ENCODE data around the gene KRT36.

KRT36 gene

DNA sequence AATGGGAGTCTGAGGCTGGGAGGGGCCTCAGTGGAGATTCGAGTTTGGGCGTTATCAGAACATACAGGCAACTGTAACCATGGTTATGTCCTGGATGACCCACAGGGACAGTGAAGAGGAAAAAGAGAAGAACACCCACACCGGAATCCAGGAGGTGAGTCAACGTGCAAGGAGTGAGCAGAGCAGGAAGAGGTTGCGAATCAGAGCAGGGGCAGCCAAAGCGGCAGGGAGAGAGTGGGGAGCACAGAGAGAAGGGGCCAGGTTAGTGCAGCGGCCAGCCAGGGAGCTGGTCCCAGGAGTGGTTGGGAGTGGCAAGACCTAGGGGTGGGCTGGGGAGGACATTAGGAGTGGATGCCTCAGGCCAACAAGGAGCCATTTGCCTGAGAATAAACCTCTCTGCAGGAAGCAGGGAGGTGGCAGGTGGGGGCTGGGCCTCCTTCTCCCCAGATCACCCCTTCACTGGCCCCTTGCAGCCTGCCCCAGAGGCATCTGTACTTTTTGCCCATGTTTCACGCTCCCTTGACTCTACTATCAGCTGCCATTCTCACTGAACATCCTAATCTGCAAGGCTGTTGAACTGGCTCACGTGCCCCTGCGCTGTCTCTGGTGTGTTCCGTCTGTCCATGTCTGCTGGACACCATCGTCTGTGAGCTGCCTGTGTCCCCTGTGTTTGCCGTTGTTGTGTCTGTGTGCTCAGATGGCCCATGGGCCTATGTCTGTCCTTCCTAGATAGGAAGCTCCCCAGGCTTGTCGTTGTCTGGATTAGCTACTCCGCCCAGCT lies 10.6 kb upstream of the KRT36 start:
- no peak for DNase-seq (ENCODE audit: low read depth)

DNA sequence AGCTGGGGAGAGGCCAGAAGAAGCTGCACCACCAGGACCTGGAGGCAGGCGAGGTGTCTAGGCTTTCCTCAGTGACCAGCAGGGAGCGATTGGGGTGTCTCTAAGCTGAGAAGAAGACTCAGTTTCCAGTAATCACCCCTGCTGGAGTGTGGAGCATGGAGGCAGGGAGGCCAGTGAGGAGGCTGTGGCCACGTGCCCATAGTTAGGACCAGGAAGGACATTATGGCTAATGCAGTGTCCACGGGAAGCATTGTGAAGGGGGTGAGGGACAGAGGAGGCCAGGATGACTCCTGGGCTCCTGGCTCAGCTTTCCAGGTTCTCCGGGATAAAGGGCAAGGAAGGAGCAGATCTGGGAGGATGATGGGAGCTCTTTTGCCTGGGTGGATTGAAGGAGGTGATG lies 10.0 kb upstream of the KRT36 start:
- no peak for DNase-seq (ENCODE audit: low read depth)

DNA sequence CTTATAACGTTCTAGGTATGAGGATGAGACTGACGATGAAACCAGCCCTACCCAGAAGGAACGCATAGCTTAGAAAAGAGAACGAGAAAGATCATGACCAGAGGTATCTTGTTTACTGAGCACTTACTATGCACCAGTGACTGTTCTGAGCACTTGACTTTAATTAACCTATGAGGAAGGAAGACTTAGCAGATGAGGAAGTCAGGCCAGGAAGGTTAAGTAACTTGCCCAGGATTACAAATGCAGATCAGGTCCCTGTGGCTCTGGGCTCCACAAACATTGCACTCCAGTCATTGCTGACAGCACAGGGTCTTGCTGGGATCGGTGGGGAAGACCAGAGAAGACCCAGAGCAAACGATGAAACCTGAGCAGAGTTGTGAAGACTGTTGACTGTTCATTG lies 8.6 kb upstream of the KRT36 start:
- no peak for DNase-seq (ENCODE audit: low read depth)

DNA sequence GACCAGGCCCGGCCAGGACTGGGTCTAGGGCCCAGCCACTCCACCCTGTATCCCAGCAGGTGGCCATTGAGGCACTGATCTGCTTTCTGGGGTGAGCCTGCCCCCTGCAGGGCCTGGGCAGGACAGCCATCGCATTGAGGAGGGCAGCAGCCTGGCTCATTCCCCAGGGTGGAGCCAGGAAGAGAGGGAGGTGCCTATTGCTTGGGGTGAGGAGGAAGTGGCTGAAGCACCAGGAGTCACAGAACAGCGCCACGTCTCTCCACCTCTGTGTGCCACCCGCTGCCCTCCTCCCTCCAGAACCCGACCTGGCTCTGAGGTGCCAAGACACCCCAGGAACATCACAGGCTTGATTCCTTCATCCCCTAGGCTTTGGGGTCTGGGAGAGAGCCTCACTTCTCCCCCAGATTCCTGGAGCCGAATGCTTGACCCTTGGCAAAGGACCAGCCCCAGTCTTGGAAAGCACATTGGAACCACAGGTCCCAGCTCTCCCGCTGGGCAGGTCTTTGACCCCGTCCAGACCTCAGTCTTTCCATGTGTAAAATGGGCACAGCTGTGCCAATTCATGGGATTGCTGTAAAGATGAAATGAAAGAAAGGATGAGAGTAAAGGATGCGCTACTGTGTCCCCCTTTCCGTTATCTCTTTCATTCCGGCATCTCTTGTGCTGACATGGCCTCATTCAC lies 7.2 kb upstream of the KRT36 start:
- DNase-seq (ENCODE audit: low read depth), result peak; percentile 47

DNA sequence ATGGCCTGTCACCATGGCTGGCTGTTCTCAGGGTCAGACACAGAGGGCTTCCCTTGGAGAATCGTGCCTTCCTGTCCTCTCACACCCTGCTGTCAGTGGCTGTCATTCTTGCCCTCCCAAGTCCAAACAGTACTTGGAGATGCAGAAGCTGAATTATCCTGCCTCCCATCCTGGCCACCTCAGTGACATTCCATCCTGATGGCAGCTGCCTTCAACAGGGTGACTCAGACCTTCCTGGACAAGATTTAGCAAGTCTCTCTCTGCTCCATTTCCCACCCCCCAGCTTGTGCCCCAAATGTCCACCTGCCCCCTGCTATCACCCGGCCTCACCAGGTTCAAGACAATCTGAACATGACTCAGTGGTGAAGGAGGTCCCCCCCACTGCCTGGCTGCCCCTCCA lies 4.8 kb upstream of the KRT36 start:
- no peak for DNase-seq (ENCODE audit: low read depth)

DNA sequence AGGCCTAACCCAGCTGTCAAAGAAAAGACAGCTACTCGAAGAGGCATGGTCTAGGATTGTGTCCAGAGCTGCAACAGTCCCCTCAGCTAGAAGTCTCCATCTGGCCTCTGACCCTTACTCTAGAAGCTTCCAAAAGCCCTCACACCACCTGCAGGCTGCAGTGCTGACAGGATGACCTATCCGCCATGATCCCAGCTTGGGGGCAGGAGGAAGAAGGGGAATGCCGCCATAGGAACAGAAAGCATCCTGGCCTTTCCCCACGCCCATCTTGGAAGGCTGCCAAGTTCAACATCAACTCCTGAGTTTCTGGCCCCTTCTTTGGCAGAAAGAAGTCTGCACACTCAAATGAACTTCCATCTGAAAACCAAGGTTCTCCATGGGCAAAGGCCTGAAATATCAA lies 3.1 kb upstream of the KRT36 start:
- no peak for DNase-seq (ENCODE audit: low read depth)

DNA sequence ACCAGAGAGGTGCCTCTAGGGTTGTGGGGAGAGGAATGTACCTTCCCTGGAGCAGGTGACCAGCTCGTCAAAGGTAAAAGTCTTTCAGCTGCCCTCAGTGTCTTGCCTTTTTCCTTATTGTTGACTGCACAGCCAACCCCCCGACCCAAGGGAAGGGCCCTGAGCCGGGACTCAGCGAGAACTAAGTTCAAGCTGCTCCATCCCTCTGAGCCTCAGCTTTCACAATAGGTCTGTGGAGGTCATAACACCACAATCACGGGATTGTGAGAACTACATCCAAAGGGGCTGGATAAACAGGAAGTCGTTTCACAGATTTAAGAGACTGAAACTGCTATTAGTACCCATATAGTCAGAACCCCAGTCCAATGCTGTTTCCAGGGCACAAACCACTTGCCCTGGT lies 2.6 kb upstream of the KRT36 start:
- no peak for DNase-seq (ENCODE audit: low read depth)

DNA sequence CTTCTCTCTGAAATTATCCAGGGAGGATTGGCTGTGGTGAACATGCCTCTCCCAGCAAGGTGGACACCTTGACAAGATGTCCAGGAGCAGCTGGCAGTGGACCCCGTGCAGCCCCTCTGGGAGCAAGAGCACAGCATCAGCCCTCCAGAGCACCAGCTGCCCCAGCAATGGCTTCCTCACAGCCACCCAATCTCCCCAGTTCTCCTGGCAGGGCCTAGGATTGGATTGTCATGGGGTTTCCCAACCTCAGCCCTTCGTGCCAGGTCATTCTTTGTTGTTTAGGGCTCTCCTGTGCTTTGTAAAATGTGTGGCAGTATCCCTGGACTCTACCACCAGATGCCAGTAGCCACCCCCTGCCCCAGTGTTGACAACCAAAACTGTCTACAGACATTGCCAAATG lies 1.8 kb upstream of the KRT36 start:
- no peak for DNase-seq (ENCODE audit: low read depth)

DNA sequence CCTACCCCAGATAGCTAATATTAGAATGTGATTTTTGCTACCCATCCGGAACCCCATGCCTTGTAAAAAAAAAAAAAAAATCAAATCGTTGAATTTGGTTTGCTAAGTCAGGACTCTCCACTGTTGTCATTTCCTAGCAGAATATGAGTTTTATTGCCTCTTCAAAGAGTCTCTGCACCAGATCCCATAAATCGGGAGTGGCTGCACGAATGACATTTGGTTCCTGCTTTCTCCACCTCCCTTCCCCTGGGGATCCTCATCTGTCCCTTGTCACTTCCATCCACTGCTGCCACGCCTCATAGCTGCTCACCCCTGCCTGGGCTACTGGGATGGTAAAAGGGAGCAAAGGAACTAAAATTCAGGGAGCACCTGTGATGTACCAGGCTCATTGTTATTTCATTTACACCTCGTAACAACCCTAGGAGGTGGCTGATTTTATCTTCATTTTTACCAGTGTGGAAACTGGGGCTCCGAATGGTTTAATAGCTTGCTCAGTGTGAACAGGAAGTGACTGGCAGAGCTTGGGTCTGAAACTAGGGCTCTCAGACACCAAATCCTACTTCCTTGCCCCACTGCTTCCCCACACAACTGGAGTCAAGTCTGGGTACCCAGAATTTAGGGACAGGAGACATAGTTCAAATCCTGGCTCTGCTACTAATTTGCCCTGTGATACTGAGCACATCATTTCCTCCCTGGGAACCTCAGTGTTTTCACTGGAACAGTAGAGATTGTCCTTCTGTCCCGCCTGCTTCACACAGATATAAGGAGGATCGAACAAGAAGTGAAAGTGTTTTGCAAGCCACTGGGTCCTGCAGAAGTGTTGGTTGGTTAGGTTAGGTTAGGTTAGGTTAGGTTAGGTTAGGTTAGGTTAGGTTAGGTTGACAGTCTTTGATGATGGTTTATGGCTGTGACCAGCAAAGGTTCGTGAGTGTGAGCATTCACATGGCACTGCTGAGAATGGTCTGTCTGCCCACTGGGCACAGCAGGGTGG lies 585 bp upstream of the KRT36 start:
- DNase-seq (ENCODE audit: low read depth), result no peak

DNA sequence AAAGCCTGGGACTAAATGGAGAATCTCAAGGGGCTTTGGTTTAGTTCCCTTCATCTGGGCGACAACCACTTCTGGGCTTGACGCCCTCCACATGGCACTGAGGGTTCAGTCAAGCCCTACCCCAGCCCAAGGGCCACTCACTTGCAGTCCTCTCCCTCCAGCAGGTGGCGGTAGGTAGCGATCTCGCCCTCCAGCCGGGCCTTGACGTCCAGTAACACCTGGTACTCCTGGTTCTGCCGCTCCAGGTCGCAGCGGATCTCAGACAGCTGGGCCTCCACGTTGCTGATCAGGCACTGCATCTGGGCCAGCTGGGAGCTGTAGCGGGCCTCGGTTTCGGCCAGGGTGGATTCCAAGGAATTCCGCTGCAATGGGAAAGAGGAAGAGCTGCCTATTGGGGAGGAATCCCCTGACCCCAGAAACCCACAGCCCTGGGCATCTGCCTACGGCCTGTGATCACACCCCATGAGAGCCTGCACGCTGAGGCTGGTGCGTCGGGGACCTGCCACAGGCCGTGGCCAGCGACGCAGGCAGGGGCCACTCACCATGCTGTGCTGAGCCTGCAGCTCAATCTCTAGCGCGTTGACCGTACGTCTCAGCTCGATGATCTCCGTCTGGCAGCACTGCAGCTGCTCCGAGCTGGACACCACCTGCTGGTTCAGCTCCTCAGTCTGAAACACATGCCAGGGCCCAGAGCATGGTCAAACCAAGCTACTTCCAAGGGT lies 2.7 kb downstream of the KRT36 start:
- DNase-seq (ENCODE audit: low read depth), result no peak

DNA sequence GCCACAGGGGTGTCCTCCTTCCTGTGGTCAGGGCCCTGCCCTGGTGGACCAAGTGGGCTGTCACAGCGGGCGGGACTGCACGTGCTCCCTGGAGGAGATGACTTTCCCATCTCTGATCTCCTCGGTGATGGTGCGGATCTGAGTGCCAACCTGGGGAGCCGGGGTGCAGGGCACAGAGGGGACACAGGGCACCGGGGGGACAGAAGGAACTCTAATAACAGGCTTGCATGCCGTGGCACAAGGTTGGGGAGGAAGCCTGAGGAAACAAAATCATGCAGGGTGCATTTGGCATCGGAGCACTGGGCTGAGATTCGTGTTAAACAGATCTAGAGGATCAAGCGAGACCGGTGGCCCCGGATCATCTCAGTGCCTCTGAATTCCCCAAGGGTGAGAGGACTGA lies 3.4 kb downstream of the KRT36 start:
- DNase-seq (ENCODE audit: low read depth), result no peak

DNA sequence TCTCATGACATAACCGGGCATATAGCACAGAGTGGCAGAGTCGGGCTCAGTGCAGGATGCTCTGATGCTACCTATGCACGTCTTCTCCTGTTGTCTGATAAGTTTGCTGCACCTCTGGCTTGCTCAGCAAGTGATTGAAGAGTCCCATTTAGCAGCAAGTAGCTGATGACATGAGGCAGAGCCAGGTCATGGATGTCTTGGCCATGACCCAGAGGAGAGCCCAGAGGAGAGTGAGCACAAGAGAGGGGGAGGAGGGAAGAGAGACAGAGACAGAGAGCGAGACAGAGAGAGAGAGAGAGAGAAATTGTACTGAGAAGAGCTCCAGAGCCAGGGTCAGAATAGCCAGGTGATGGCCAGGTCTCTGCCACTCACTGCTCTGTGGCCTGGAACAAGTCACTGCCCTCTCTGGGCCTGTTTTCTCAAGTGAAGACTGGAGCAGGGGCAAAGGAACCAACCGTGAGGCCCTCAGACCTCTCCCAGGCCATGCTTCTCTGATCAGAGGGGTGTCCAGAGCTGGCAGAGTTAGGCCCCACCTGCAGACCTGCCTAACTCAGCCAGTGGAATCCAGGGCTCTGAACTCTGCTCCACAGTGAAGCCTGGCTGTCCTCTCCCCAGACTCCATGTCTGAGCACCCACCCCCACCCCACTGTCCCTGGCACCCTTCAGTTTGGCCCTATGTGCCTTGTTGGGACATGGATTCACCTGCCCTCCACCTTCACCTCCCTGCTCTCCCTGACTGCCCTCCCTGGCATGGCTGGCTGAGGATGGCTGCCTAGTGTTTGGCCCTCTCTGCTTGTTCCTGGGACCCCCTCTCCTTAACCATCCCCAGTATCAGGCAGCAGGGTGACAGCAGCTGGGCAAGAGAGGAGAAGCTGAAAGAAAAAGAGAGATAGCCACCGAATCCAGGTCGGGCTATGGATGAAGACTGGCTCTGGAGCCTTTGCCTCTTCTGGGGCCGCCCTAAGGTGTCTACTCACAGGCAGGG lies 4.5 kb downstream of the KRT36 start:
- DNase-seq (ENCODE audit: low read depth), result no peak

DNA sequence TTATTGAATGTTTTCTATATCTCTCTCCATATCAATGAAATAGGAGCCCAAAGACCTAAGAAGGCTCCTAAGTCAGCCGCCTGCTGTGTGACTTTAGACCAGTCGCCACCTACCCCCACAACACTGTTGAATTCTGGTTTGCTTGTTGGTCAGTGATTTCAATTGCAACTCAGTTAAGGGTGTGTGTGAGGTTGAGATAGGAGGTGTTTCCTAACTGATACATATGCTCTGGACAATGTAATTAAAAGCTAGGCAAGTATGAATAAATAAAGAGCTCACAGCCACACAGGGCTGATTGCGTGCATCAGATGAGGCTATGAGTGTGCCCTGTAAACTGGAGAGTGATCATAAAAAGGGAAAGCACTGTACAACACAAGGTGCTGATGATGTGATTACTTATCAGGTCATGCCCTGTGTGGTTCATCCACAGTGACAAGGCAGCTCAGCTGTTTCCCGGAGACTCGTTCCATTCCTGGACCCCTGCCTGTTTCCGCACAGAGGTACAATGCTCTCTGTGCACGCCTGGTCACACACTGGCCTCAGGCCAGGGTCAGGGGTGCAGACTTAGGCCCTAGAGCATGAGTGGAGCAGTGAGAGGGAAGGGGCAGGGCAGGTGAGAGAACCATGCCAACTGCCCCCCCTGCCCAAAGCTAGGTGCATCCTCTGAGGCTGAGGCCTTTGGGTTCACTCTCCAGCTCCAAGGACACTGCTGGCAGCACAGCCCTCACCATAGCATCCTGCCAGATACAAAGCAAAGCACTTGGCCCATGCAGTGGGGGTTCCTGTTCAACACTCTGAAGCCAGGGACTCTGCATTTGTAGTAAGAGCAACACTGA lies 5.5 kb downstream of the KRT36 start:
- no peak for DNase-seq (ENCODE audit: low read depth)

DNA sequence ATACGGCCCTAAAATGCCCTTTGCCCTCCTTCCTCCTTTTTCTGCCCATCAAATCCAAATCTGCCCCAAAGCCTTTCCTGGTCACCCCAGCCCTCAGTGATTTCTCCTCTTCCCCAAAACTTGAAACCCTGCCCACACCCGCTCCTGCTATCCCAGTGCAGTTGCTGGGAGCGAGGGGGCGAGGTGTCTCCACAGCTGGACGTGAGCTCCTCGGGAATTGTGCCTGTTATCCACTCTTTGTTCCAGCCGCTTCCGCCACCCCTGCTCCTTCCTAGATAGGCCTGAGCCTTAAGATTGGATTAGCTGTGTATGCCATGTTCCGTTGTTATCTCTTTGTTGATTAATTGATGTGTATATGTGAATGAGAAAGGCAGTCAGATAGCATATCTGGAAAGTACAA lies 6.2 kb downstream of the KRT36 start:
- no peak for DNase-seq (ENCODE audit: low read depth)

DNA sequence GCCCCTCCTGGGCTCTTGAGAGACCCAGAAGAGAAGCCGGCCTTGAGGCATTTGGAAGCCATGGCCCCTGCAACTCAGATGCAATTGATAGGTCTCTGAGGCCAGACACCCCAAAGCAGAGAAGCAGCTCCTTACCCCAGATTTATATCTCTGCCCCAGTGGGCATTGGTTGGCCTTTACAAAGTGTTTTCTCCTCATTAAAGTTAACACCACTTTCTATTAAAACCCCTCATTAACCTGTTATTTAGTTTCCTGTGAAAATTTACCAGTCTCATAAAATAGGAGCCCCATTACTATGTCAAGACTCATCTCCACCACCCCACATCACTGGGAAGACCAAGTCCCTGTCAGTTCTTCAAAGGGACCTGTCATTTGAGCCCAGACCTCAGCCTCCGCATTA lies 8.7 kb downstream of the KRT36 start, which contains the start of gene KRT35:
KRT35 (minus strand) TSS at position 116 of the 400 bp plus-strand sequence; CDS start at position 62, 54 bp downstream.
- no peak for DNase-seq (ENCODE audit: low read depth)

DNA sequence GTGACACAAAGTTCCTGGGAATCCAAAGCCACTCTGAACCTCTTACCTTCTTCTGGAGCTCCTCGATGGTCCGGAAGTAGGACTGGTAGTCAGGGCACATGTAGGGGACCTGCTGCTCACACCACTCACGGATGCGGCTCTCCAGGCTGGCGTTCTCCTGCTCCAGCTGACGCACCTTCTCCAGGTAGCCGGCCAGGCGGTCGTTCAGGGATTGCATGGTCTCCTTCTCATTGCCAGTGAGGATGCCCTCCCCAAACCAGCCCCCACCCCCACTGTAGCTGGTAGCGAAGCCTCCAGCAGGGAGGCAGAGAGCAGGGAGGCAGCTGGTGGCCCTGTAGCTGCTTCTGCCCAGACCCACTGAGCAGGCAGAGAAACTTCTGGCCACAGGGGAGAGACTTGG lies 9.1 kb downstream of the KRT36 start:
- no peak for DNase-seq (ENCODE audit: low read depth)

DNA sequence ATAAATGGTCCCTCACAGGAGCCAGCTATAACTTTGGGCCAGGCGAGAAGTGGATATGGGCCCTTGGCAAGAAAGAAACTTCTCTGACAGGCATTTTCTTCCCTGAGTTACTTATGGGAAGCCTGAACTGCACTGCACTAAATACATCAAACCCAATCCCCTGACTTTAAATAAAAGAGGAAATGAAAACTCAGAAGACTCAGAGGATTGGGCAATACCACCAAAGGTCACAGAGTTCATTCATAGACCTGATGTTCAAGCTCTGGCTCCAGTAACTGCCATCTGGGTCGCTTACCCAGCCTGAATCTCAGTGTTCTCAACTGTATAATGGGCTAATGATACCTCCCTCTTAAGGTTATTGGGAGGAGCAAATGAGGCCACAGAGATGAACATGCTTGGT lies 9.6 kb downstream of the KRT36 start:
- DNase-seq (ENCODE audit: low read depth), result no peak

DNA sequence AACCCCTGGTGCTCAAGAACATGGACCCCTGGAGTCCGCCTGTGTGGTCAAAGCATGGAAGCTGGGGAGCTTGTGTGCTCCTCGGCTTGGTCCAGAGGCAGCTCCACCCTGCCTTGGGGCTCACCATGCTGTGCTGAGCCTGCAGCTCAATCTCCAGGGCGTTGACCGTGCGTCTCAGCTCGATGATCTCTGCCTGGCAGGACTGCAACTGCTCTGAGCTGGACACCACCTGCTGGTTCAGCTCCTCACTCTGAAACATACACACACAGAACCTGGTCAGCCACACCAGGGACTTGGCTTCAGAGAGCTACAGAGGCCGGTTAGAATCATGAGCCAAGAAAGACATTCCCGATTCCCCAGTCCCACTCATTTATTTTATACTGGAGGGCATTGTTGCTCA lies 11.5 kb downstream of the KRT36 start:
- no peak for DNase-seq (ENCODE audit: low read depth)
